ENCODE results near the gene ANKRD63.

ANKRD63 gene

GRCh38 chr15:40242213-40242599 lies 40.7 kb downstream of the ANKRD63 start:
- DNase-seq: no peak

DNA sequence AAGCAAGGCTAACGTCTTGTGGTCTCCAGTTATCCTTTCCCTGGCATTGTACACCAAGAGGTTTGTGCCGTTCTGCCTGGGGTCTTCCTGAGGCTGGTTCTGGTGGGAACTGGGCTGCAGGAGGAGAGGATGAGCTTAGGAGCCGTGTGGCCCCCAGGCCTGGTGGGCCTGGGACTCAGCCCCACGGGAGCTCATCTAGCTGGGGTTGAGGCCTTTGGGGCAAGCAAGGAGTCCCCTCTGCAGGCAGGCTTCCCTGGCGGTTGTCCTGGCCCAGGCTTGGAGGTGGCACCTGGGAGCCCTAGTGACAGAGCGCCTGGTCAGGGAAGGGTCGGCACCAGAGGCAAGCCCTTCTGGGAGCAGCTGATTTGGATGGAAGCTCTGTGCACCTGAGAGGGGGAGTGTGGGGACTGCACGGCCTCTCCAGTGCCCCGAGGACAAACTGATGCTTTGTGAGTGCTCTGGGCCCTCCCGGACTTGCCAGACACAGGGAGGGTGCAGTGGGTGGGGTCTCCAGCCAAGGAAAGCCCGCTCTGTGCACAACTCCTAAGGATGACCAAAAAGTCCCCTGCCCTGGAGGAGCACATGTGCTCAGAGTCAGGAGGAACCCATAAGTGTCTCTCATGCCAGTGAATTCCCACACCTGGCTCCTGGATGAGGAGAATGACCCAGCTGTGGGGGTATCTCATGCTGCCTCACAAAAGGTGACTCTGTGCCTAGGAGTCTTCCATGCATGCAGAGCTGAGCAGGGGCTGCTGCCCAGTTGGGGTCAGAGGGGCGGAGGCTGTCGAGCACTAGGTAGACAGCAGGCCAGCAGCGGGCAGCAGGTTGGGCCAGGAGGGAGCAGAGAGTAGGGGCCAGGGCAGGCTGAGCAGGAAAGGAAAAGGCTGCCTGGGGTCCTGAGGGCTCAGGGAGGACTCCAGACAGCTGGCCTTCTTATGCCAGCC lies 41.3 kb downstream of the ANKRD63 start:
- DNase-seq: no peak

DNA sequence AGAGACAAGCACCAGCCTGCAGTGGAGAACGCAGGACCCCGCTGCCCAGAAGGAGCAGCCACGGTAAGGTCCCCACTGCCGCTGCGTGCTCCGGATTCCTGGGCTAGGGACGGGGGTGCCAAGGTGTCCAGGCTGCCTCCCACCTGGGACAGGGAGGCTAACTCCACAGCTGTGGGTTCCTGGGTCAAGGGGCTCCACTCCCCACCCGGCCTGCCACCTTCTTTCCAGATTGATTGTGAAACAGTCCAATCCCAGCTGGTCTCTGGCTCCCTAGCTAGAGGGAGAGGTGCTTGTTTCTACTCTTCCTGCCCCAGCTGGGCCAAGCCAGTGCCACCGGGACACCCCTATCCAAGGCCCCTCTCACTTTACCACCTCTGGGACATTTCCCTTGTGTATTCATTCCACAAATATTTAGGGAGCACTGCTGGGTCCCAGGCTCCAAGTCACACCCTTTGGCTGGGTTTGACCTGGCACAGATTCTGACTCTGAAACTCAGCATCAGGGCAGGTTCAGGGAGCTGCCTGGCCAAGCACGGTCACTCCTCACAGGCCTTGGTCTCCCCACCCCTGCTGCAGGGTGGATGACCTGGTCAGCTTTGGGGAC lies 42.1 kb downstream of the ANKRD63 start:
- no peak for DNase-seq

DNA sequence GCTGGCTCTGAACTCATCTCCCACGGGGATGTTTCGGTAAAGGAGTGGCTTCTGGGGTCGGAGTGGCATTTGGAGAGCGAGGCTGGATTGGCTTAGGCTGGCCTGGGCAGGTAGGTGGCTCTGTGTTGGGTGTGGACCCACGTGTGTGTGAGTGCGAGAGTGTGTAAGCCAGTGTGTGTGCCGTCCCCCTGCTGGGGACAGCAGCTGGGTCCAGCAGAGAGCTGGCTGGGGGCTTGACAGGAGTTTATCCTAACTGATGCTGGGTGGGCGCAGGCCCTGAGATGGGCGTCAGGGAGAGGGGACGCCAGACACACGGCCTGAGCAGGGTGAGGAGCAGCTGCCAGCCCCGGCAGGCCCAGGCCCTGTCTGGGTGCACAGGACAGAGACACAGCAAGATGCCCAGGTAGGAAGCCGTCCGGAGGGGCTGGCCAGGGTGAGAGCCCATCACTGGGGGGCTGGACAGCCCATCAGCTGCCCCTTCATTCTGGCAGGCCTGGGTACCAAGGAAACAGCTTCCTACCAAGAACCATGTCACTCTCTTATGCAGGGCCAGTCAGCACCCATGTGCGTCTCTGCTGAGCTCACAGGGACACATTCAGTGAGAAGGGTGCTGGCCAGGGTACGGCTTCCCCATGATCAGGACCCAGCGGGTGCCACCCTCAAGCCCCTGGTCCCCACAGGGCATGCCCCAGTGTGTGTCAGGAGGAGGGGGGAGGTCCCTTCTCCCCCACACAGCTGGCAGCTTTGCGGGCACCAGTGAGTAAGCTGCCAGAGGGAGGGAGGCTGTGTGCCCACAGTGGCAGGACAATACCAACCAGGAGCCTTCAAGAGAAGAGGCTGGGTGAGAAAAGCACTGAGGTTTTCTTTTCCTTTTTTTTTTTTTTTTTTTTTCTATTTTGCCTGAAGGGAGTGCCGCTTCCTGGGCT lies 42.9 kb downstream of the ANKRD63 start:
- no peak for DNase-seq

GRCh38 chr15:40239404-40239692 lies 43.5 kb downstream of the ANKRD63 start:
- DNase-seq: no peak

GRCh38 chr15:40238532-40239403 lies 44.1 kb downstream of the ANKRD63 start, which contains the start of gene PAK6:
Gene PAK6, plus strand, starts transcription at chr15:40239063. Its CDS starts 25,723 bp downstream, at chr15:40264786.
- DNase-seq: no peak

GRCh38 chr15:40235201-40235885 lies 47.5 kb downstream of the ANKRD63 start:
- no peak for DNase-seq

GRCh38 chr15:40234783-40235182 lies 48.1 kb downstream of the ANKRD63 start:
- DNase-seq: no peak

- DNase-seq: no peak
Observed at GRCh38 chr15:40233727-40234577, 48.9 kb downstream of the ANKRD63 start.

DNA sequence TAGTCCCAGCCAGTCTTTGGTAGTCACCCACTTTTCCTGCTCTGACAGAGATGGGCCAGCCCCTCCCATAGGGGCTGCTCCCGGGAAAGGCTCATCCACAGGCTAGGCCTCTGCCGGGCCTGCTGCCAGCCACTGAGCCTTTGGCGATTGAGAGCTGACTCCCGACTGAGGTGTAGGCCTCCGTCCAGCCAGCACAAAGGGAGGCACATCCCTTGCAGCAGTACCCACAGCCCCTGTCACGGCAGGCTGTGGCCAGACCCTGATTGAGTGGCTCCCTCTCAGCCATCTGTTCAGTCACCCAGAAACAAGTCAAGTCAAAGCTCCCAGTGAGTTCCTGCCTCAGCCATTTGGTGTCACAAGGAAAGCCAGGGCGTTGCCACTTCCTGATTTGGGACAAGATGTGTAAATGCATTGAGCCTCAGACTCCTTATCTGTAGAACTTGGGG lies 50.2 kb downstream of the ANKRD63 start:
- no peak for DNase-seq
